Smooth muscle cell (in vitro differentiated cells): ENCODE results near the gene KCTD1. TPM values are rescaled to one million over a fixed set of nuclear protein-coding genes. Genes with fewer than 3 reads are reported as not detected.

ENCODE experiments used
- DNase-seq: peaks from one replicate; lab custom pipeline; 2025; ENCODE audit not compliant: unreplicated experiment; lab: John Stamatoyannopoulos, UW
- H2AFZ ChIP-seq: fragments of 200-600 bp; sonication (generic); 2 replicates; pipeline ENCODE4 v1.6.0; 2016; ENCODE audit warnings: antibody characterized with exemption, low read depth, mild to moderate bottlenecking
- H3F3A ChIP-seq: fragments of 200-600 bp; sonication (generic); 2 replicates; pipeline ENCODE4 v1.6.0; 2017; ENCODE audit warnings: antibody characterized with exemption, low read depth
- H3K27ac ChIP-seq: fragments of 200-600 bp; sonication (generic); 2 replicates; pipeline ENCODE4 v1.5.1; 2016; ENCODE audit warnings: low read depth, mild to moderate bottlenecking
- H3K27me3 ChIP-seq: fragments of 200-600 bp; sonication (generic); 2 replicates; pipeline ENCODE4 v1.6.1; 2016; ENCODE audit warnings: low read depth, mild to moderate bottlenecking
- H3K36me3 ChIP-seq: fragments of 200-600 bp; sonication (generic); 2 replicates; pipeline ENCODE4 v1.5.1; 2016; ENCODE audit warnings: low read depth
- H3K4me1 ChIP-seq: fragments of 200-600 bp; sonication (generic); 2 replicates; pipeline ENCODE4 v1.5.1; 2016; ENCODE audit warnings: low read depth
- H3K4me2 ChIP-seq: fragments of 200-600 bp; sonication (generic); 2 replicates; pipeline ENCODE4 v1.6.0; 2016; ENCODE audit warnings: mild to moderate bottlenecking
- H3K4me3 ChIP-seq: fragments of 200-600 bp; sonication (generic); 2 replicates; pipeline ENCODE4 v1.5.1; 2016; ENCODE audit warnings: mild to moderate bottlenecking
- H3K79me2 ChIP-seq: fragments of 200-600 bp; sonication (generic); 2 replicates; pipeline ENCODE4 v1.6.0; 2016; ENCODE audit warnings: low read depth, mild to moderate bottlenecking
- H3K9ac ChIP-seq: fragments of 200-600 bp; sonication (generic); 2 replicates; pipeline ENCODE4 v1.6.0; 2016; ENCODE audit warnings: low read depth
- H3K9me3 ChIP-seq: fragments of 200-600 bp; sonication (generic); replicated peaks from 2 replicates; pipeline ENCODE4 v1.5.1; 2016; ENCODE audit warnings: low read depth
- H4K20me1 ChIP-seq: fragments of 200-600 bp; sonication (generic); 2 replicates; pipeline ENCODE4 v1.6.0; 2016; ENCODE audit warnings: low read depth
- CTCF ChIP-seq: fragments of 200-600 bp; sonication (generic); IDR thresholded peaks from 2 replicates; pipeline ENCODE4 v1.5.1; 2017; ENCODE audit warnings: borderline replicate concordance, mild to moderate bottlenecking, antibody characterized with exemption; ENCODE audit not compliant: insufficient read depth, poor library complexity, severe bottlenecking
- WGBS: methylation state at CpG from one replicate; pipeline ENCODE4 v1.1.7; 2016; ENCODE audit warnings: low lambda C conversion rate; 5-methylcytosine and 5-hydroxymethylcytosine counted together
- polyA plus RNA-seq: library from polyadenylated mRNA; unstranded; fragments of >200 nt; fragmentation: Nextera tagmentation; extraction: Ambion mirVana; gene quantifications from 2 replicates; pipeline ENCODE4 v1.2.1, GENCODE V29; 2016
- total RNA-seq: library from RNA; depleted of rRNA; stranded (reverse); fragments of >200 nt; gene quantifications from 2 replicates; pipeline ENCODE4 v1.2.3, GENCODE V29; 2014

The KCTD1 gene
- total and polyA plus RNA-seq, 2 experiments from 2014 or later = 2.3 to 11.4 TPM

- WGBS = 75% methylated on average over 4 of the region's 4 CpGs
- Histone ChIP-seq H2AFZ (no peak overlapping the region), H3K27me3 (no peaks in the 10 kb centered on the region), H3F3A (no peaks in the 10 kb centered on the region), H4K20me1 (peaks cover 30% of the 10 kb centered on the region), H3K4me3 (no peak overlapping the region), H3K9me3 (no peaks in the 10 kb centered on the region), H3K27ac (no peak overlapping the region), H3K36me3 (no peaks in the 10 kb centered on the region), H3K4me1 (peaks cover 11% of the 10 kb centered on the region), H3K79me2 (no peaks in the 10 kb centered on the region), H3K4me2 (no peak overlapping the region), H3K9ac (no peak overlapping the region)
- TF ChIP-seq CTCF = no peak
- DNase-seq = no peak
Measured at GRCh38 chr18:26521617-26522016, 26.7 kb downstream of the KCTD1 start.

GRCh38 chr18:26520974-26521373 lies 27.4 kb downstream of the KCTD1 start:
- H3K27ac ChIP-seq = no peak overlapping the region
- H3K36me3 ChIP-seq = no peaks in the 10 kb centered on the region
- no peak overlapping the region for H2AFZ ChIP-seq
- H3F3A ChIP-seq = no peaks in the 10 kb centered on the region
- H3K4me3 ChIP-seq = no peak overlapping the region
- no peak for TF ChIP-seq CTCF
- no peaks in the 10 kb centered on the region for H3K27me3 ChIP-seq
- 94% methylated on average over 3 of the region's 3 CpGs for WGBS
- H3K9ac ChIP-seq = no peak overlapping the region
- no peaks in the 10 kb centered on the region for H3K9me3 ChIP-seq
- H3K4me1 ChIP-seq = peaks cover 5% of the 10 kb centered on the region
- DNase-seq = no peak
- peaks cover 24% of the 10 kb centered on the region for H4K20me1 ChIP-seq
- no peak overlapping the region for H3K4me2 ChIP-seq
- H3K79me2 ChIP-seq = no peaks in the 10 kb centered on the region

- Histone ChIP-seq H3F3A (no peaks in the 10 kb centered on the region), H3K27ac (no peak overlapping the region), H4K20me1 (peaks cover 9% of the 10 kb centered on the region), H3K4me3 (no peak overlapping the region), H3K27me3 (no peaks in the 10 kb centered on the region), H3K4me2 (no peak overlapping the region), H3K9ac (no peak overlapping the region), H3K4me1 (no peaks in the 10 kb centered on the region), H3K79me2 (no peaks in the 10 kb centered on the region), H3K36me3 (no peaks in the 10 kb centered on the region), H2AFZ (no peak overlapping the region), H3K9me3 (no peaks in the 10 kb centered on the region)
- 96% methylated on average over 4 of the region's 4 CpGs for WGBS
- DNase-seq = no peak
- no peak for TF ChIP-seq CTCF
Measured at GRCh38 chr18:26519114-26519513, 29.2 kb downstream of the KCTD1 start.

GRCh38 chr18:26516964-26517363 lies 31.4 kb downstream of the KCTD1 start:
- H3K9me3 ChIP-seq = no peaks in the 10 kb centered on the region
- H4K20me1 ChIP-seq = peaks cover 5% of the 10 kb centered on the region
- no peak overlapping the region for H3K4me3 ChIP-seq
- H2AFZ ChIP-seq = no peak overlapping the region
- no peak overlapping the region for H3K4me2 ChIP-seq
- no peak for TF ChIP-seq CTCF
- no peaks in the 10 kb centered on the region for H3K79me2 ChIP-seq
- no peak overlapping the region for H3K9ac ChIP-seq
- peaks cover 6% of the 10 kb centered on the region for H3K4me1 ChIP-seq
- H3K27me3 ChIP-seq = no peaks in the 10 kb centered on the region
- H3F3A ChIP-seq = no peaks in the 10 kb centered on the region
- 26% methylated on average over 2 of the region's 2 CpGs for WGBS
- DNase-seq = no peak
- H3K36me3 ChIP-seq = no peaks in the 10 kb centered on the region
- H3K27ac ChIP-seq = no peak overlapping the region
